ENCODE measurements around the gene IRF9. TPM values are rescaled to one million over a fixed set of nuclear protein-coding genes. Genes with fewer than 3 reads are reported as not detected.

Gene IRF9
- total and polyA plus RNA-seq, 2 experiments from 2014 or later, result 8.2 to 8.4 TPM

DNA sequence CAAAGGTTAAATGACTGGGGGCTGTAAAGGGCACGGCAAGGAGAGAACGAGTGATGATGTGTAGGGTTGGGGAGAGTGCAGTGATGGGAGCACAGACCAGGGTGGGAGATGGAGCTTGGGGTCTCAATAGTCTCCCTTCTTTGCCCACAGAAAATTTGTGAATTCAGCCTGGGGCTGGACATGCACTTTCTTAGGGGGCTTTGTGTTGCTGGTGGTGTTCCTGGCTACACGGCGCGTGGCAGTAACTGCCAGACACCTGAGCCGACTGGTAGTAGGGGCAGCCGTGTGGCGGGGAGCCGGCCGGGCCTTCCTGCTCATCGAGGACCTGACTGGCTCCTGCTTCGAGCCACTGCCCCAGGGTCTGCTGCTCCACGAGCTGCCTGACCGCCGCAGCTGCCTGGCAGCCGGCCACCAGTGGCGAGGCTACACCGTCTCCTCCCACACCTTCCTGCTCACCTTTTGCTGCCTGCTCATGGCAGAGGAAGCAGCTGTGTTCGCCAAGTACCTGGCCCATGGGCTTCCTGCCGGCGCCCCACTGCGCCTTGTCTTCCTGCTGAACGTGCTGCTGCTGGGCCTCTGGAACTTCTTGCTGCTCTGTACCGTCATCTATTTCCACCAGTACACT is 28.9 kb upstream of the IRF9 start:
- Mint-ChIP-seq H3K4me1 (peaks cover 23% of the 10 kb centered on the region), H3K4me3 (no peak overlapping the region; the same call in 2 of the 3 replicates), H3K27ac (no peak overlapping the region), H3K9me3 (no peaks in the 10 kb centered on the region), H3K27me3 (ENCODE audit: insufficient read depth, low read depth, poor library complexity) (peaks cover 12% of the 10 kb centered on the region), H3K36me3 (ENCODE audit: low read depth) (peaks cover 2% of the 10 kb centered on the region; the same call in 2 of the 3 replicates)
- no peak overlapping the region for H2AFZ ChIP-seq
- H3K4me2 ChIP-seq, result no peak overlapping the region
- H3K79me2 ChIP-seq (replicated peaks; ENCODE audit: insufficient read depth), result no peaks in the 10 kb centered on the region
- peaks cover 16% of the 10 kb centered on the region for H3K4me1 ChIP-seq (ENCODE audit: insufficient read depth)
- no peak overlapping the region for H3K4me3 ChIP-seq
- no peaks in the 10 kb centered on the region for H3K27me3 ChIP-seq (ENCODE audit: insufficient read depth)
- no peak overlapping the region for H3K27ac ChIP-seq (ENCODE audit: low read depth)
- no peaks in the 10 kb centered on the region for H3K36me3 ChIP-seq (ENCODE audit: insufficient read depth)
- no peaks in the 10 kb centered on the region for H3K9me2 ChIP-seq (ENCODE audit: insufficient read depth)
- no peak for TF ChIP-seq JUNB (IDR thresholded peaks at IDR 0.05; ENCODE audit: unreplicated experiment)
- no peak for TF ChIP-seq EZH2 (IDR thresholded peaks at IDR 0.05; ENCODE audit: low read depth, unreplicated experiment)
- TF ChIP-seq ZNF114 (CRISPR knock-in tag; IDR thresholded peaks at IDR 0.05), result no peak
- TF ChIP-seq NANOG (IDR thresholded peaks at IDR 0.05; ENCODE audit: borderline replicate concordance), result no peak
- TF ChIP-seq POLR2AphosphoS5 (IDR thresholded peaks at IDR 0.05; ENCODE audit: low read depth), result no peak
- no peak for TF ChIP-seq CREB1 (CRISPR knock-in tag; IDR thresholded peaks at IDR 0.05; ENCODE audit: low read depth)
- TF ChIP-seq, protein P1, sequence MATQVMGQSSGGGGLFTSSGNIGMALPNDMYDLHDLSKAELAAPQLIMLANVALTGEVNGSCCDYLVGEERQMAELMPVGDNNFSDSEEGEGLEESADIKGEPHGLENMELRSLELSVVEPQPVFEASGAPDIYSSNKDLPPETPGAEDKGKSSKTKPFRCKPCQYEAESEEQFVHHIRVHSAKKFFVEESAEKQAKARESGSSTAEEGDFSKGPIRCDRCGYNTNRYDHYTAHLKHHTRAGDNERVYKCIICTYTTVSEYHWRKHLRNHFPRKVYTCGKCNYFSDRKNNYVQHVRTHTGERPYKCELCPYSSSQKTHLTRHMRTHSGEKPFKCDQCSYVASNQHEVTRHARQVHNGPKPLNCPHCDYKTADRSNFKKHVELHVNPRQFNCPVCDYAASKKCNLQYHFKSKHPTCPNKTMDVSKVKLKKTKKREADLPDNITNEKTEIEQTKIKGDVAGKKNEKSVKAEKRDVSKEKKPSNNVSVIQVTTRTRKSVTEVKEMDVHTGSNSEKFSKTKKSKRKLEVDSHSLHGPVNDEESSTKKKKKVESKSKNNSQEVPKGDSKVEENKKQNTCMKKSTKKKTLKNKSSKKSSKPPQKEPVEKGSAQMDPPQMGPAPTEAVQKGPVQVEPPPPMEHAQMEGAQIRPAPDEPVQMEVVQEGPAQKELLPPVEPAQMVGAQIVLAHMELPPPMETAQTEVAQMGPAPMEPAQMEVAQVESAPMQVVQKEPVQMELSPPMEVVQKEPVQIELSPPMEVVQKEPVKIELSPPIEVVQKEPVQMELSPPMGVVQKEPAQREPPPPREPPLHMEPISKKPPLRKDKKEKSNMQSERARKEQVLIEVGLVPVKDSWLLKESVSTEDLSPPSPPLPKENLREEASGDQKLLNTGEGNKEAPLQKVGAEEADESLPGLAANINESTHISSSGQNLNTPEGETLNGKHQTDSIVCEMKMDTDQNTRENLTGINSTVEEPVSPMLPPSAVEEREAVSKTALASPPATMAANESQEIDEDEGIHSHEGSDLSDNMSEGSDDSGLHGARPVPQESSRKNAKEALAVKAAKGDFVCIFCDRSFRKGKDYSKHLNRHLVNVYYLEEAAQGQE (IDR thresholded peaks at IDR 0.05; ENCODE audit: unreplicated experiment), result no peak
- TF ChIP-seq, protein P2, sequence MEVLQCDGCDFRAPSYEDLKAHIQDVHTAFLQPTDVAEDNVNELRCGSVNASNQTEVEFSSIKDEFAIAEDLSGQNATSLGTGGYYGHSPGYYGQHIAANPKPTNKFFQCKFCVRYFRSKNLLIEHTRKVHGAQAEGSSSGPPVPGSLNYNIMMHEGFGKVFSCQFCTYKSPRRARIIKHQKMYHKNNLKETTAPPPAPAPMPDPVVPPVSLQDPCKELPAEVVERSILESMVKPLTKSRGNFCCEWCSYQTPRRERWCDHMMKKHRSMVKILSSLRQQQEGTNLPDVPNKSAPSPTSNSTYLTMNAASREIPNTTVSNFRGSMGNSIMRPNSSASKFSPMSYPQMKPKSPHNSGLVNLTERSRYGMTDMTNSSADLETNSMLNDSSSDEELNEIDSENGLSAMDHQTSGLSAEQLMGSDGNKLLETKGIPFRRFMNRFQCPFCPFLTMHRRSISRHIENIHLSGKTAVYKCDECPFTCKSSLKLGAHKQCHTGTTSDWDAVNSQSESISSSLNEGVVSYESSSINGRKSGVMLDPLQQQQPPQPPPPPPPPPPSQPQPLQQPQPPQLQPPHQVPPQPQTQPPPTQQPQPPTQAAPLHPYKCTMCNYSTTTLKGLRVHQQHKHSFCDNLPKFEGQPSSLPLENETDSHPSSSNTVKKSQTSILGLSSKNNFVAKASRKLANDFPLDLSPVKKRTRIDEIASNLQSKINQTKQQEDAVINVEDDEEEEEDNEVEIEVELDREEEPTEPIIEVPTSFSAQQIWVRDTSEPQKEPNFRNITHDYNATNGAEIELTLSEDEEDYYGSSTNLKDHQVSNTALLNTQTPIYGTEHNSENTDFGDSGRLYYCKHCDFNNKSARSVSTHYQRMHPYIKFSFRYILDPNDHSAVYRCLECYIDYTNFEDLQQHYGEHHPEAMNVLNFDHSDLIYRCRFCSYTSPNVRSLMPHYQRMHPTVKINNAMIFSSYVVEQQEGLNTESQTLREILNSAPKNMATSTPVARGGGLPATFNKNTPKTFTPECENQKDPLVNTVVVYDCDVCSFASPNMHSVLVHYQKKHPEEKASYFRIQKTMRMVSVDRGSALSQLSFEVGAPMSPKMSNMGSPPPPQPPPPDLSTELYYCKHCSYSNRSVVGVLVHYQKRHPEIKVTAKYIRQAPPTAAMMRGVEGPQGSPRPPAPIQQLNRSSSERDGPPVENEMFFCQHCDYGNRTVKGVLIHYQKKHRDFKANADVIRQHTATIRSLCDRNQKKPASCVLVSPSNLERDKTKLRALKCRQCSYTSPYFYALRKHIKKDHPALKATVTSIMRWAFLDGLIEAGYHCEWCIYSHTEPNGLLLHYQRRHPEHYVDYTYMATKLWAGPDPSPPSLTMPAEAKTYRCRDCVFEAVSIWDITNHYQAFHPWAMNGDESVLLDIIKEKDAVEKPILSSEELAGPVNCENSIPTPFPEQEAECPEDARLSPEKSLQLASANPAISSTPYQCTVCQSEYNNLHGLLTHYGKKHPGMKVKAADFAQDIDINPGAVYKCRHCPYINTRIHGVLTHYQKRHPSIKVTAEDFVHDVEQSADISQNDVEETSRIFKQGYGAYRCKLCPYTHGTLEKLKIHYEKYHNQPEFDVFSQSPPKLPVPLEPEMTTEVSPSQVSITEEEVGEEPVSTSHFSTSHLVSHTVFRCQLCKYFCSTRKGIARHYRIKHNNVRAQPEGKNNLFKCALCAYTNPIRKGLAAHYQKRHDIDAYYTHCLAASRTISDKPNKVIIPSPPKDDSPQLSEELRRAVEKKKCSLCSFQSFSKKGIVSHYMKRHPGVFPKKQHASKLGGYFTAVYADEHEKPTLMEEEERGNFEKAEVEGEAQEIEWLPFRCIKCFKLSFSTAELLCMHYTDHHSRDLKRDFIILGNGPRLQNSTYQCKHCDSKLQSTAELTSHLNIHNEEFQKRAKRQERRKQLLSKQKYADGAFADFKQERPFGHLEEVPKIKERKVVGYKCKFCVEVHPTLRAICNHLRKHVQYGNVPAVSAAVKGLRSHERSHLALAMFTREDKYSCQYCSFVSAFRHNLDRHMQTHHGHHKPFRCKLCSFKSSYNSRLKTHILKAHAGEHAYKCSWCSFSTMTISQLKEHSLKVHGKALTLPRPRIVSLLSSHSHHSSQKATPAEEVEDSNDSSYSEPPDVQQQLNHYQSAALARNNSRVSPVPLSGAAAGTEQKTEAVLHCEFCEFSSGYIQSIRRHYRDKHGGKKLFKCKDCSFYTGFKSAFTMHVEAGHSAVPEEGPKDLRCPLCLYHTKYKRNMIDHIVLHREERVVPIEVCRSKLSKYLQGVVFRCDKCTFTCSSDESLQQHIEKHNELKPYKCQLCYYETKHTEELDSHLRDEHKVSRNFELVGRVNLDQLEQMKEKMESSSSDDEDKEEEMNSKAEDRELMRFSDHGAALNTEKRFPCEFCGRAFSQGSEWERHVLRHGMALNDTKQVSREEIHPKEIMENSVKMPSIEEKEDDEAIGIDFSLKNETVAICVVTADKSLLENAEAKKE (CRISPR knock-in tag; IDR thresholded peaks at IDR 0.05), result no peak
- TF ChIP-seq, protein P3, sequence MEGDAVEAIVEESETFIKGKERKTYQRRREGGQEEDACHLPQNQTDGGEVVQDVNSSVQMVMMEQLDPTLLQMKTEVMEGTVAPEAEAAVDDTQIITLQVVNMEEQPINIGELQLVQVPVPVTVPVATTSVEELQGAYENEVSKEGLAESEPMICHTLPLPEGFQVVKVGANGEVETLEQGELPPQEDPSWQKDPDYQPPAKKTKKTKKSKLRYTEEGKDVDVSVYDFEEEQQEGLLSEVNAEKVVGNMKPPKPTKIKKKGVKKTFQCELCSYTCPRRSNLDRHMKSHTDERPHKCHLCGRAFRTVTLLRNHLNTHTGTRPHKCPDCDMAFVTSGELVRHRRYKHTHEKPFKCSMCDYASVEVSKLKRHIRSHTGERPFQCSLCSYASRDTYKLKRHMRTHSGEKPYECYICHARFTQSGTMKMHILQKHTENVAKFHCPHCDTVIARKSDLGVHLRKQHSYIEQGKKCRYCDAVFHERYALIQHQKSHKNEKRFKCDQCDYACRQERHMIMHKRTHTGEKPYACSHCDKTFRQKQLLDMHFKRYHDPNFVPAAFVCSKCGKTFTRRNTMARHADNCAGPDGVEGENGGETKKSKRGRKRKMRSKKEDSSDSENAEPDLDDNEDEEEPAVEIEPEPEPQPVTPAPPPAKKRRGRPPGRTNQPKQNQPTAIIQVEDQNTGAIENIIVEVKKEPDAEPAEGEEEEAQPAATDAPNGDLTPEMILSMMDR (conservative IDR thresholded peaks at IDR 0.05; ENCODE audit: low read depth in 2 of 2), result no peak
- TF ChIP-seq ZNF331 (CRISPR knock-in tag; IDR thresholded peaks at IDR 0.05; ENCODE audit: low read depth), result no peak
- no peak for TF ChIP-seq STAT1 (IDR thresholded peaks at IDR 0.05; ENCODE audit: unreplicated experiment)
- no peak for TF ChIP-seq EZH2phosphoT487 (IDR thresholded peaks at IDR 0.05; ENCODE audit: unreplicated experiment)
- no peak for TF ChIP-seq ETS1 (IDR thresholded peaks at IDR 0.05)
- H4K20me1 ChIP-seq (replicated peaks; ENCODE audit: insufficient read depth), result no peaks in the 10 kb centered on the region
- no peak for DNase-seq (ENCODE audit: low spot score)
- ATAC-seq, result no peak
- peaks cover 15% of the 10 kb centered on the region for H3F3A ChIP-seq (replicated peaks; ENCODE audit: low read depth)

Data from GM23338 (cell line).